Activated CD8-positive, alpha-beta T cell treated with anti-CD3 and anti-CD28 coated beads for 36 hours (primary cell): ENCODE measurements around the gene CELA1. TPM values are rescaled to one million over a fixed set of nuclear protein-coding genes. Genes with fewer than 3 reads are reported as not detected.

ENCODE experiments used
- ATAC-seq: fragments of 200-7000 bp; cut with Tn5 transposase; one replicate; pipeline ENCODE4 v1.10.0; 2021; ENCODE audit warnings: mild to moderate bottlenecking, moderate library complexity
- CTCF ChIA-PET: fragments of 350-600 bp; sonication (Branson Sonifier 250); formaldehyde crosslinking; loops from one replicate; lab custom pipeline; 2021; ENCODE audit warnings: antibody characterized with exemption; lab: Charles Lee
- POLR2A ChIA-PET: fragments of 350-600 bp; sonication (Branson Sonifier 250); formaldehyde crosslinking; loops from one replicate; lab custom pipeline; 2021; ENCODE audit warnings: antibody characterized with exemption; lab: Charles Lee
- DNase-seq: peaks from one replicate; pipeline ENCODE4 v3.0.0-alpha.2; 2020
- H3K27ac Mint-ChIP-seq: one replicate; pipeline ENCODE4 v1.8.0; 2021; ENCODE audit warnings: mild to moderate bottlenecking, mixed read lengths
- H3K27me3 Mint-ChIP-seq: one replicate; pipeline ENCODE4 v1.8.0; 2021; ENCODE audit warnings: mixed read lengths
- H3K36me3 Mint-ChIP-seq: one replicate; pipeline ENCODE4 v1.8.0; 2021; ENCODE audit warnings: low read depth, mixed read lengths
- H3K4me1 Mint-ChIP-seq: one replicate; pipeline ENCODE4 v1.8.0; 2021; ENCODE audit warnings: low read depth, mixed read lengths
- H3K4me3 Mint-ChIP-seq: one replicate; pipeline ENCODE4 v1.8.0; 2021; ENCODE audit warnings: mild to moderate bottlenecking, moderate library complexity, mixed read lengths
- H3K9me3 Mint-ChIP-seq: one replicate; pipeline ENCODE4 v1.8.0; 2021; ENCODE audit warnings: mixed read lengths
- CTCF ChIP-seq: fragments of 200-600 bp; IDR thresholded peaks from one replicate; pipeline ENCODE4 v1.8.0; 2022; ENCODE audit warnings: antibody characterized with exemption, mild to moderate bottlenecking
- intact Hi-C: fragments of 100-400 bp; cut with micrococcal nuclease; formaldehyde crosslinking; loops from one replicate; pipeline ENCODE4 v1.10.0; 2022
- total RNA-seq, 2 experiments: library from RNA; stranded (reverse); gene quantifications; one replicate each; pipeline ENCODE4 v1.2.3, GENCODE V29; 2021

The CELA1 gene
- total RNA-seq, 2 experiments from 2014 or later, result 0.29 TPM; not detected in 1

- ATAC-seq (no peak), DNase-seq (no peak)
- Mint-ChIP-seq H3K9me3 (no peaks in the 10 kb centered on the region), H3K4me1 (peaks cover 27% of the 10 kb centered on the region), H3K4me3 (no peak overlapping the region), H3K27ac (no peak overlapping the region), H3K27me3 (no peaks in the 10 kb centered on the region), H3K36me3 (peaks cover 66% of the 10 kb centered on the region)
- intact Hi-C loops, result no loop called here
- TF ChIP-seq CTCF, result no peak
- ChIA-PET CTCF (no interaction called here), POLR2A (no interaction called here)
Observed at GRCh38 chr12:51377099-51377984, 30.9 kb upstream of the CELA1 start.

GRCh38 chr12:51374856-51375255 lies 28.4 kb upstream of the CELA1 start:
- POLR2A ChIA-PET, result interaction anchor here (0.7 to 4.6 kb wide), 3 partner anchors 9 to 15 kb away, joined by 3 to 30 read pairs (median 4); partner anchors contain the start of gene GALNT6
- peaks cover 38% of the 10 kb centered on the region for H3K4me1 Mint-ChIP-seq
- H3K27me3 Mint-ChIP-seq, result no peaks in the 10 kb centered on the region
- H3K4me3 Mint-ChIP-seq, result no peak overlapping the region
- ATAC-seq, result no peak
- no peak for TF ChIP-seq CTCF
- intact Hi-C loops, result no loop called here
- DNase-seq, result no peak
- no peaks in the 10 kb centered on the region for H3K9me3 Mint-ChIP-seq
- H3K36me3 Mint-ChIP-seq, result peaks cover 59% of the 10 kb centered on the region
- CTCF ChIA-PET, result no interaction called here
- no peak overlapping the region for H3K27ac Mint-ChIP-seq

GRCh38 chr12:51374361-51374760 lies 27.9 kb upstream of the CELA1 start:
- Mint-ChIP-seq H3K4me1 (peaks cover 43% of the 10 kb centered on the region), H3K4me3 (no peak overlapping the region), H3K27ac (no peak overlapping the region), H3K36me3 (peaks cover 58% of the 10 kb centered on the region), H3K9me3 (no peaks in the 10 kb centered on the region), H3K27me3 (no peaks in the 10 kb centered on the region)
- ATAC-seq, result no peak
- intact Hi-C loops, result no loop called here
- POLR2A ChIA-PET, result interaction anchor here (0.7 to 4.6 kb wide), 3 partner anchors 9 to 16 kb away, joined by 3 to 30 read pairs (median 4); partner anchors contain the start of gene GALNT6
- TF ChIP-seq CTCF, result no peak
- DNase-seq, result no peak
- CTCF ChIA-PET, result no interaction called here

- peaks cover 56% of the 10 kb centered on the region for H3K36me3 Mint-ChIP-seq
- H3K27me3 Mint-ChIP-seq, result no peaks in the 10 kb centered on the region
- no peak for DNase-seq
- TF ChIP-seq CTCF, result no peak
- ChIA-PET CTCF (interaction anchor here (0.7 to 1.2 kb wide), 3 partner anchors 10 to 48 kb away, joined by 3 to 4 read pairs (median 4); no protein-coding TSS in a partner anchor), POLR2A (interaction anchor here (1.7 to 4.6 kb wide), 2 partner anchors 11 to 17 kb away, joined by 4 to 30 read pairs; partner anchors contain the start of gene GALNT6)
- H3K9me3 Mint-ChIP-seq, result no peaks in the 10 kb centered on the region
- ATAC-seq, result no peak
- no peak overlapping the region for H3K27ac Mint-ChIP-seq
- H3K4me3 Mint-ChIP-seq, result no peak overlapping the region
- peaks cover 49% of the 10 kb centered on the region for H3K4me1 Mint-ChIP-seq
- intact Hi-C loops, result no loop called here
Observed at GRCh38 chr12:51373187-51373586, 26.7 kb upstream of the CELA1 start.

- no peak for DNase-seq
- H3K4me3 Mint-ChIP-seq, result no peak overlapping the region
- no peaks in the 10 kb centered on the region for H3K27me3 Mint-ChIP-seq
- TF ChIP-seq CTCF, result no peak
- peaks cover 53% of the 10 kb centered on the region for H3K4me1 Mint-ChIP-seq
- POLR2A ChIA-PET, result interaction anchor here (0.8 to 4.6 kb wide), 2 partner anchors 18 to 126 kb away, joined by 3 to 30 read pairs; partner anchors contain the start of gene GALNT6
- peaks cover 54% of the 10 kb centered on the region for H3K36me3 Mint-ChIP-seq
- no peaks in the 10 kb centered on the region for H3K9me3 Mint-ChIP-seq
- no peak overlapping the region for H3K27ac Mint-ChIP-seq
- intact Hi-C loops, result no loop called here
- CTCF ChIA-PET, result interaction anchor here (0.6 to 1.5 kb wide), 8 partner anchors 9 to 599 kb away, joined by 3 to 4 read pairs (median 3); a partner anchor contains a TSS
- ATAC-seq, result no peak
Observed at GRCh38 chr12:51372021-51372420, 25.5 kb upstream of the CELA1 start.
